GF-D8 (cell line): ENCODE data around the gene SSRP1.

Experiments used
- DNase-seq: peaks from one replicate; lab custom pipeline; 2025; lab: John Stamatoyannopoulos, UW

SSRP1 gene

GRCh38 chr11:57315491-57315890, 20.2 kb downstream of the SSRP1 start:
- no peak for DNase-seq

GRCh38 chr11:57314221-57314973, 21.3 kb downstream of the SSRP1 start:
- no peak for DNase-seq

- DNase-seq: no peak
Observed at GRCh38 chr11:57313788-57314135, 21.9 kb downstream of the SSRP1 start.

- DNase-seq: no peak
Observed at GRCh38 chr11:57313071-57313787, 22.5 kb downstream of the SSRP1 start.

- no peak for DNase-seq
Observed at GRCh38 chr11:57312511-57313021, 23.1 kb downstream of the SSRP1 start.

GRCh38 chr11:57311109-57311936, 24.4 kb downstream of the SSRP1 start:
- no peak for DNase-seq

- no peak for DNase-seq
Observed at GRCh38 chr11:57310630-57311086, 25.0 kb downstream of the SSRP1 start.

GRCh38 chr11:57310091-57310490, 25.6 kb downstream of the SSRP1 start:
- DNase-seq: no peak

GRCh38 chr11:57309106-57310059, 26.3 kb downstream of the SSRP1 start:
- no peak for DNase-seq

- no peak for DNase-seq
Observed at GRCh38 chr11:57308426-57309060, 27.1 kb downstream of the SSRP1 start.

GRCh38 chr11:57307666-57308270, 27.9 kb downstream of the SSRP1 start:
- DNase-seq: no peak

- DNase-seq: no peak
Observed at GRCh38 chr11:57306940-57307565, 28.6 kb downstream of the SSRP1 start.

- DNase-seq: no peak
Observed at GRCh38 chr11:57306161-57306876, 29.4 kb downstream of the SSRP1 start.

- no peak for DNase-seq
Observed at GRCh38 chr11:57305523-57305922, 30.2 kb downstream of the SSRP1 start.

- no peak for DNase-seq
Observed at GRCh38 chr11:57303990-57304579, 31.6 kb downstream of the SSRP1 start.

GRCh38 chr11:57303280-57303989, 32.3 kb downstream of the SSRP1 start:
- no peak for DNase-seq

GRCh38 chr11:57302489-57302888, 33.2 kb downstream of the SSRP1 start:
- no peak for DNase-seq
